HG03280 (cell line): Measurements from ENCODE around the gene TMEM126B.
"Not testable (repeated sequence)": the region's sequence is repeated elsewhere in the genome, so short reads cannot be mapped to it uniquely, and the experiment has no call there.

Source experiments
- ATAC-seq: cut with Tn5 transposase; IDR thresholded peaks from one replicate; pipeline ENCODE4 v1.9.1; 2021; ENCODE audit warnings: mild to moderate bottlenecking, moderate library complexity; ENCODE audit not compliant: unreplicated experiment

Gene TMEM126B

DNA sequence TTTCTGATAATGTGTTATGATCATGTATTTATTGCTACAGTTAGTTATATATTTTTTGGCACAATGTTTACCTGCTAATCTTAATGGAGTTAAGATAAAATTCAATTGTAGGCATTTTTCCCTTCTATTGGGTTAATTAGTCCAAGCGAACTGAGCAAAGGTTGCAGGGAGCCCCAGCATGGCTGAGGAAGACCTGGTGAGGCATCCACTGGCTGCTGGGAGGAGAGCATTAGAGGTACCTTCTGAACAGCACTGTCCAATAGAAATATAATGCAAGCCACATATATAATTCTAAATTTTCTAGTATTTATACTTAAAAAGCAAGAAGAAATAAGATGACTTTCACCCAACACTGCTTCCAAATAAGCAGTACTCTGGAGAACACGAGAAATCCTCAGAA, 18.7 kb downstream of the TMEM126B start:
- ATAC-seq = no peak

DNA sequence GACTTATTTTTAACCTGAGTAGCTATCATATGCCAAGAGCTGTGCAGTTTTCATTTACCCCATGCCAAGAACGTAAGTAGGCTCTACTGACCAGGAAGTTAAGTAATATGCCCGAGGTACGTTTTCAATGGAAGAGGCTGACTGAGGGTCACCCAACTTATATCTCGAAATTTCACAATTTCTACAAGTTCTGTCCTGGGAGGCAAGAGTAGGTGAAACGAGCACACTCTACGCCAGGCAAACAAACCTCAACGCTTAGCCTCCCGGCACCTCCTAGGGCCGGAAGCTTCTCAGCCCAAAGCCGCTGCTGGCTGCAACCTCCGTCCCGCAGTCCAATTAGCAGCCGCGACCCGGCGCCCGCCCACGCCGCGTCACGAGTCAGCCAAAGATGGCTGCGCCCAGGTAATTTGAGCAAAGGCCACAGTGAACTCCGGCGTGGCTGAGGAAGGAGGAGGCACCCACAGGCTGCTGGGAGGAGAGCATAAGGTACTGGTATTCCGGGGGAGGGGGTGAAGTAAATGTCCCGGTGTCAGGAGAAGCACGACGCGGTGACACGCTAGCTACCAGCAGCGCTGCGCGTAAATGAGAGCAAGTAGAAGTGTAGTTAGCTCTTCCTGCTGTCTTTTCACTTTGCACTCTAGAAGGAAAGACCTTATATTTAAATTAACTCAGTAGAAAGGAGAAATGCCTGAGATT, 19.4 kb downstream of the TMEM126B start, which contains the start of gene TMEM126A:
TSS of gene TMEM126A (plus strand) at position 364 of the 696 bp plus-strand sequence. CDS start 2,289 bp downstream, outside the sequence.
- peak; percentile 100 for ATAC-seq

DNA sequence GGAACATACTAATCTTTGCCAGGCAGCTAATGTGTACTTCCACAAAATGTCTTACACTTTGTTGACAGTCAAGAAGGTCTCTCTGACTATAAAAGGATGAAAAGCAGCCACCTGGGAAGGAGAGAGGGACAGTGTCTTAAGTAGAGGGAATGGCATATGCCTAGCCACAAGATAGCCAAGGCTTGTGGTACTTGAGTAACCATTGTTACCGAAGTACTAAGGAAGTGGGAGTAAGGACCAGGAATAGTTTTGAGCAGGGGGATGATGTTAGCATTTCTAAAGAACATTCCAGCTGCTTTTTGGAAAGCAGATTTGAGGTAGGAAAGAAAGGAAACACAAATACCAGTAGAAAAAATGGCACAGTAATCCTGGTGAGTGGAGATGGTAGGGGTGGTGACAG, 22.7 kb downstream of the TMEM126B start:
- no peak for ATAC-seq

DNA sequence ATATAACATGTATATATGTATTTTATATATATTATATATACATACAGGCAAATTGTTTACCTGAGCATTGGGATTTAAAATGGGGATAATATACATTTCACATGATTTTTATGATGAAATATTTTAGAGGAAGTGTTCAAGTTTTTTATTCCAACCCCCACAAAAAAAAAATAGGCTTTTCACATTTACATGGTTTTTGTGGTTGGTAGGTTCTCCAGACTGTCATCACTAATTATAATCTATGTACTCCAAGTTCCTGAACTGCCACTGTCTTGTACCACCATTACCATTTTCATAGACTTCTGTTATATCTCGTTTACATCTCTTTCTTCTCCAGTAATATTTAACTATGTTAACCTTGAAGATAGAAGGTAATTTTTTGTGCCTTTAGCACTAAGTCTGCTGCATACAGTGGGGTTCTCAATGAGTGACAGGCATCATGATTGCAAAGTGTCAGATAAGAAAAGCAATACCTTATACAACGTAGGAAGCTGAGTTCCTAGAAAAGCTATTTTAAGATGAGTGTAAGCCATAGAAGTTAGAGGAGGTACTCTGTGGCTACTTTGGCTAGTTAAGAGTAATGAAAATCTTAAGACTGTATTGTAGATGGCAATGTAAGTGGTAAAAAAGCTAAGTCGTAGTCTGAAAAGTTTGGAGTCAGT, 24.5 kb downstream of the TMEM126B start:
- ATAC-seq = no peak

DNA sequence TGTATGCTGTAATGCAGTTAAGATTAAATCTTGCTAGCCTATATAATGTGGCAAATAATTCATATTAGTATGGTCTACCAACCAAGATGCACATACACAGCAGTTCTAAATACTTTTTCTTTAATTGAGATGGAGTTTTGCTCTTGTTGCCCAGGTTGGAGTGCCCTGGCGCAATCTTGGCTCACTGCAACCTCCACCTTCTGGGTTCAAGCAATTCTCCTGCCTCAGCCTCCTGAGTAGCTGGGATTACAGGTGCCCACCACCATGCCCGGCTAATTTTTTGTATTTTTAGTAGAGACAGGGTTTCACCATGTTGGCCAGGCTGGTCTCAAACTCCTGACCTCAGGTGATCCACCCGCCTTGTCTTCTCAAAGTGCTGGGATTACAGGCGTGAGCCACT, 25.9 kb downstream of the TMEM126B start:
- ATAC-seq = not testable (repeated sequence)

DNA sequence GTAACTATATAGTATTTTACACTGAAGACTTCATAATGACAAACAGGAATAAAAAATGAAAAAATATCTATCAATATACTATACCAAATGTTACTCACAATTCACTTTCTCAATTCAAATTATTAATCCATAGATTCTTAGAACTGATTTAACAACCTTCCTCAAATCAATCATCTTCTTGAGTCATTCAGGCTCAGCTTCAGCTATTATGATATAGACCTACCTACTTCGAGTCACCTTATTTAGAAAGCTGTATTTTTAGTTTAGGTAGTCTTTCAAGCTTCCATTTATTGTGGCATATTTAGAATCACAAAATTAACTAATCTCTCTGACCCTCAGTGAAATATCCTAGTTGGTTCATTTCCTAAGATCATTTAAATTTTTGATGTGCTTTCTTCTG, 28.4 kb downstream of the TMEM126B start:
- no peak for ATAC-seq

DNA sequence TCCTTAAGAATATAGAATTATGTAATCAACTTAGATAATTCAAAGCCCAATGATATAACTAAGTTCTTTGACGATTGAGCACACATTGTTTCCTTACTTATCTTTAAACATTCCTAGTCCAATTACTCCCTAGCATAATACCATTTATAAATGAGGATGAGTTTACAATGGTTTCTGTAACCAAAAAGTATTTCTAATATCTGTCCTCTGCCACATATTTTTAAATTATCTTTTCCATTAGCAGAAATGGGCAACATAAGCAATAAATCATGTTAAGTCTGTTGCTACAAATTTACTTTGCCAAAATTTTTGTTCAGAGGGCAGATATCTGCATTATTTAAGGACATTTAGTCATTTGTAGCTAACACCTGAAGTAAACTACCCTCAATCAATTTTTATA, 29.8 kb downstream of the TMEM126B start:
- no peak for ATAC-seq

DNA sequence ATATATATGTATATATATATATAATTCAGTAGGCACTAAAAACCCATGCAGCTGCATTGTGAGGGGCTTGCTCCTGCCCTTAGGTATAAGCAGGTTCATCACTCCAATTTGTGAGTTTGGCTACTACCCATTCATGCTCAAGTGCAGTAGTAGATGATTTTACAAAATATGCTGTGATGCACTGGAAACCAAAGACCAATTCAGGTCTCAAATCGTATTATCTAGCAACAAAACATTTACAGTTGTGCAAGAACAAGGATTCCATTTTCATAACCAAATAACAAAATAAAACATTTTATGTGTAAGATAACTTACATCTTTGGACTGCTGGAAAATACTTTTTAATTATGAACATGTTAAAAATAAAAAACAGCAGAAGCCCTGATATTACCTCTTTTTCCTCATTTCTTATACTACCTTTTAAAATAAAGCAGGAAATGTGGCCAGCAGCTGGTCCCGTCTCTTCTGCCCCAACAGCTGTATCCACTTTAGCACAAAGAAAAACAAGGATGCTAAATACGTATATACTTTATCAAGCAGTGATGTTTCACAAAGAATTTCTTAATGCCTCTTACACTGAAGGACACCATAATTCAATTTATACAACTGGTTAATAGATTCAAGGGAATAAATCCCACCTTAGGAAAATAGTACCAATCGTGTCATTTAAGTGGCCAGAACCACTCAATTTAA, 33.7 kb downstream of the TMEM126B start:
- no peak for ATAC-seq

DNA sequence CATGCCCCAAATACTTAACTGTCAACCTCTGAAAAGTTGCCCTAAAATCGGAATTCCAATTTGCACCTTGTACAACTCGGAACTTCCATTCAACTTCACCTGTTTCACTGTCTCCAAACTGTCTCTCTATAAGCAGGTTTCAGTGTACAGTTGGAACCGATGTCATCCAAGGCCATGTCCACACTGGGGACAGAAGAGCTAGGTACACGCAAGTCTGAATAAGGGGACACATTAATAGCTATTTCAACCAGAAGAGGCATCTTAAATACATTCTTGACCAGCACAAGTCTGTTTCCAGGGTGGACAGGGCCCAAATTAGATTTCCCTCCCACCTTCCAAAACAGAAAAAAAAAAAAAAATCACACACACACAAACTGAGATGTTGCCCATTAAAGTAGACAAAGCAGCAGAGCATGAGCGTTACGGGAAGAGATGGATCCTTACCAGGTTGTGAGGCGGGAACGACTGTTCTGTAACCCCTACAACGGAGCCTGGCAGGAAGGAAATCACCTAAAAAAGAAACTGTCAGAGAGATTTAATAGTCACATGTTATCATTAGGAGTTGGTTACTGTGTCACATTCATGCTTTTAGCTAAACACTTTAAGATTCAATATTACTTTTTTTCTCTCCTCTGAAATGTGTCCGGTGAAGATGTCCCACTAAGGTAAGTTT, 34.8 kb downstream of the TMEM126B start:
- no peak for ATAC-seq

DNA sequence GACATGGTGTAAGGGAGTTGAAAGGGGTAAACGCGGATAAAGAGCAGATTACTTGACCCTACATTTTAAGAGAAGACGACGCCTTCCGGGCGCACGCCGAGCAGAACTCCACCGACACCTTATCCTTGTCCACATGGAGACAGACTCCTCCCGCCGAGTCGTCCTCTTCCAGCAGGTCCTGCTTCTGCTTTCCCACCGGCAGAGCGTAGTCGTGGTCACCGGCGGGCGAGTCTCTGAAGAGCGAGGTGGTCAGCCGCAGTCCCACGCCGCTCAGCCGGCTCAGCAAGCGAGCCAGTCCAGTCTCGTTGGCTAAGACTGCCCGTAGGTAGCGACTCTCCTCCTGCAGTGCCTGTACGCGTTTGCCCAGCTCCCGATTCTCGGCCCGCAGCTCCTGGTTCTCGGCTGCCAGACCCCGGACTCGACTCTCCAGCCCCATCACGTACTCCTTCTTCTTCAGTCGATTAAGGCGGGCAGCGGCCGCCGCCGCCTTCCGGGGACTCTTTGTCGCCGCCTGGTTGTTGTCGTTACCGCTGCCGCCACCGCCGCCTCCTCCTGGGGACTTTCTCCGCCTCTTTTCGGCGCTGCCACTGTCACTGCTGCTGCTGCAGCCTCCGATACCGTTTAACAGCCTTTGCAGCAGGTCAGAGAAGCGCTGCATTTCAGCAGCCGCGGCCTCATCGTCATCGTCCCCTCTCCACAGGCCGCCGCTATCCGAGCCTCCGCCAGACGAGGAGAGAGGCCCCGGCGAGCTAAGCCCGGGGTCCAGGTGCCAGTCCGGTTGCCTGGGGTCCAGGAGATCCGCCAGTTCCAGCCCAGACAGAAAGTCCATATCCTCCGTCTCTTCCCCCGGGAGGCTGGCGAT, 35.6 kb downstream of the TMEM126B start:
- peak; percentile 74 for ATAC-seq

DNA sequence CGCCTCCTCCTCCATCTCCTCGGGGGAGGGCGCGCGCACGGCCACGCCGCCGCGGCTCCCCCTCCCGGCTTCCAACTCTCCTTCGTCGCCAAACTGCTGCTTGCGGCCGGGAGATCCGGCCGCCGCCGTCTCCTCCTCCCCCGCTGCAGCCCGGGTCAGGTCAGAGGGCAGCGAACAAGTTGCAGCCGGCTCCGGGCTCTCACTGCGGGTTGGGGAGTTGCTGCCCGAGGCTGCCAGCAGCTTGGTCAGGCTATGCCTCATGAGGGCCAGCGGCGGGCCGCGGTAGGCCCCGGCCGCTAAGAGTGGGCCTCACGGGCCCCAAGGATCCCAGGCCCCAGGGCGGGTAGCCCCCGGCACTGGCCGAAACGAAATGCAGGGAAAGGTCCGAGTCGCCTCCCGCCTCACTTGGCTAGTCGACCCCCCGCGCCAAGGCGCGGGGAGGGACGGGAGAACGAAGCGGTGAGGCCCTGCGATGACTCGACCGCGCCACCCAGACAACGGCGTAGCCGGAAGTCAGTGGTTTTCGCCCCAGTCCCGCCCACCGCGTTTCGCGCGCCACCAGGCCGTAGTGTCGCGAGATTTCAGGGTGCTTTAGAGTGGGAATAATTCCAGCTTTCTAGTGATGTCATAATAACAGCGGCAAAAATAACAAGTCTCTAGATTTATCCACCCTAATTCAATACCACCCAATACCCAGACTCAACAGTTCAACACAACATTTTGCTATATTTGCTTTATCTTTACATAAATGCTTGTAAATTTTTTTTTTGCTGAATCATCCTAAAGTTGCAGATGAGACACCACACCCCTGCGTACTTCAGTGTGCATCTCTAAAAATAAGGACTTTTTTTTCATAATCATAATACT, 36.5 kb downstream of the TMEM126B start, which contains the start of gene CREBZF:
TSS of gene CREBZF (minus strand) at position 515 of the 867 bp plus-strand sequence. CDS start at position 261, 254 bp downstream.
- ATAC-seq = peak; percentile 88

DNA sequence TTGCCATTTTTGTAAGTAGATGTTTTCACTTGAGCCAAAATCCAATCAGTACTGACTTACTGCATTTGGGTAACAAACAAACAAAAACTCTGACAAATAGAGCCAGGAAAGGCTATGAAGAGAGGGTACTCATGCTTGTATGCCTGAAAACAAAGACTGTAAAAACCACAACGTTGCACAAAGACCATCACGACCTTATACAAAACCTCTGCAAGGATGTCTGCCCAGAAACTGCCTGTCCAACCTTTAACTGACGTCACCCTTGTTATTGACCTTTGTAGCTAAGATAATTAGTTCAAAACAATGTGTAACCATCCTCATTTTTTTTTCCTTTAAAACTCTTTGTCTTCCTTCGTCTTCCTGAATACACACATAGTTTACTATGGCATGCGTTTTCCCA, 37.3 kb downstream of the TMEM126B start:
- ATAC-seq = no peak

DNA sequence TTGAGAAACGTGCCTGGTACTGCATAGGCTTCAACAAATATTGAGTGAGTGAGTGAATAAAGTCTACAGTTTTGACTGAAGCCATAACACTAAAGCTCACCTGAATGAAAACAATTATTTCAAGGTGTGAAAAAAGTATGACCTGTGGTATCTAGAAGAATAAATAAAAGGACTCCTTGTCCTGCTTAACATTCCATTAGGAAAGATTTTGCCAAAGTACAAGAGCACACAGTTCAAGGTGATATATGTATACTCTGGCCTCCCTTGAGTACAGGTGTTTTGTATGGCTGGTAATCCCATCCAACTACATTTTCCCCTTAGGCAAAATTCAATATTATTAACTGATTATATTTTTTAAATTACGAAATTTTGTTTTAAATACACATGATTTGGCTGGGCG, 38.3 kb downstream of the TMEM126B start:
- no peak for ATAC-seq

DNA sequence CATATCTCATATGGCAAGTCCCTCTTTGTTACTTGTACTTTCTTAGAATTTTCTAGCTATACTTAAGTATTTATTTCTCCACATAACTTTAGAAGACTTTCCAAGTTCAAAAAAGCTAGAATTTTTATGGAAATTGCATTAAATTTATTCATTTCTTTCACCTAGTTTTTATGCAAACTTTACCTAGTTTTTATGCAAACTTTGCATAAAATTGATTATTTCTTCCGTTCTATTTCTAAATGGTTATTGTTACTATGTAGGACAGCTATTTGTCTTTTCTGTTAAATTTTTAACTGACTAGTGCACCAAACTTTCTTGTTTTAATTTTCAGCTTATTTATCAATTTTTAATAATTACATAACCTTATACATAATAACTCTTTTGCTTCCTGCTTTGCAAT, 39.8 kb downstream of the TMEM126B start:
- ATAC-seq = no peak

DNA sequence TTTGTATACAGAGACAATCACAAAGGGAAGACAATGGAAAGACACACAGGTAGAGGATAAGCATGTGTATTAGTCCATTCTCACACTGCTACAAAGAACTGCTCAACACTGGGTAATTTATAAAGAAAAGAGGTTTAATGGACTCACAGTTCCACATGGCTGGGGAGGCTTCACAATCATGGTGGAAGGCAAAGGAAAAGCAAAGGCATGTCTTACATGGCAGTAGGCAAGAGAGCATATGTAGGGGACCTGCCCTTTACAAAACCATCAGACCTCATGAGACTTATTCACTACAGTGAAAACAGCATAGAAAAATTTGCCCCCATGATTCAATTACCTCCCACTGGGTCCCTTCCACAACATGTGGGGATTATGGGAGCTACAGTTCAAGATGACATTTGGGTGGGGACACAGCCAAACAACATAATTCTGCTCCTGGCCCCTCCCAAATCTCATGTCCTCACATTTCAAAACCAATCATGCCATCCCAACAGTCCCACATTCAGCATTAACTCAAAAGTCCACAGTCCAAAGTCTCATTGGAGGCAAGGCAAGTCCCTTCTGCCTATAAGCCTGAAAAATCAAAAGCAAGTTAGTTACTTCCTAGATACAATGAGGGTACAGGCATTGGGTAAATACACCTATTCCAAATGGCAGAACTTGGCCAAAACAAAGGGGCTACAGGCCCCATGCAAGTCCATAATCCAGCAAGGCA, 42.7 kb downstream of the TMEM126B start:
- not testable (repeated sequence) for ATAC-seq

DNA sequence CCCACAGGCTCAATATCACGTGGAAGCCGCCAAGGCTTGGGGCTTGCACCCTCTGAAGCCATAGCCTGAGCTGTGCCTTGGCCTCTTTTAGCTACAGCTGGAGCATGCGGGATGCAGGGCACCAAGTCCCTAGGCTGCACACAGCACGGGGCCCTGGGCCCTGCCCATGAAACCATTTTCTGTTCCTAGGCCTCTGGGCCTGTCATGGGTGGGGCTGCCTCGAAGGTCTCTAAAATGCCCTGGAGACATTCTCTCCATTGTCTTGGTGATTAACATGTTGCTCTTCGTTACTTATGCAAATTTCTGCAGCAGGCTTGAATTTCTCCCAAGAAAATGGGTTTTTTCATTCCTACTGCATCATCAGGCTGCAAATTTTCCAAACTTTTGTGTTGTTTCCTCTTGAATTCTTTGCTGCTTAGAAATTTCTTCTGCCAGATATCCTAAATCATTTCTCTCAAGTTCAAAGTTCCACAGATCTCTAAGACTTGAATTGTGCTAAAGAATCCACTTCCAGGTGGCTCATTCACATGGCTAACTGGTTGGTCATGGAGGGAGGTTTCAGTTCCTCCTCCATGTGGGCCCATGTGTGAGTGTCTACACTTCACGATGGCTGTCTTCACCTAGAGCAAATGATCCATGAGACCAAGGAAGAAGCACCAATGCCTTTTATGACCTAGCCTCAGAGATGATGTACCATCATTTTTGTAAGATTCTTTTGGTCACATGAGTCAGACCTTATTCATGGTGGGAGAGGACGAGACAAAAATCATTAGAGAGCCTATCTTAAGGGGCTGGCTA, 43.9 kb downstream of the TMEM126B start:
- ATAC-seq = no peak

DNA sequence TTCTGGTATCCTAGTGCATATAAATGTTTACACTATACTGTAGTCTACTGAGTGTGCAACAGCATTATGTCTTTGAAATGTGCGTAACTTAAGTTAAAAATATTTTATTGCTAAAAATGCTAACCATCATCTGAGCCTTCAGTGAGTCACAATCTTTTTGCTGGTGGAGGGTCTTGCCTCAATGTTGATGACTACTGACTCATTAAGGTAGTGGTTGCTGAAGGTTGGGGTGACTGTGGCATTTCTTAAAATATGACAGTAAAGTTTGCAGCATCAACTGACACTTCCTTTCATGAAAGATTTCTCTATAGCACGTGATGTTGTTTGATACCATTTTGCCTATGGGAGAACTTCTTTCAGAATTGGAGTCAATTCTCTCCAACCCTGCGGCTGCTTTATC, 45.0 kb downstream of the TMEM126B start:
- no peak for ATAC-seq

DNA sequence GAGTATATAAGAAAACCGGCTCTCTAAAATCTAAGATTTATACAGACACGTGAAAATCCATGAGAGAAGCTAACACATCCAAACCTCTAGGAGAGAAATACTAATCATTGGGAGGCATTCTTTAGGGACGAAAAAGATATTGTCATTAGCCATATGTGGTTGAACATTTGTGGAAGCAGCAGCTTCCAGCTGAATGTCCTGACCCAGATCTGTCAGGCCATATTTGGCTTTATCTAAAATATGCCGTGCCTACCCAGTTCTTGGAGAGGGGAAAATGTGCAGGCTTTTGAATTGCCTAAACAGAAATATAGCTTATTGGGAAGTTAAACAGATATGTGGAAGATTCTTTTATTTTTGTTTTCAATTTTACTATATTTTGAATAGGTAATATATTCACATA, 51.2 kb downstream of the TMEM126B start:
- ATAC-seq = no peak
